Fibroblast of lung (primary cell): Measurements from ENCODE around the gene WTIP.

Experiments
- EZH2 ChIP-seq: IDR thresholded peaks from 2 replicates; pipeline ENCODE4 v1.5.1; 2012; ENCODE audit warnings: low read length, control low read depth, mild to moderate bottlenecking; ENCODE audit errors: missing control alignments
- TF ChIP-seq, protein P1 (sequence below), 2 donors: IDR thresholded peaks in 1 of 2; conservative IDR thresholded peaks in 1 of 2; 1 replicate in 1 of 2; 2 replicates in 1 of 2; pipeline ENCODE4 v1.5.1; 2011 to 2012; ENCODE audit warnings: low read length in 2 of 2, control low read depth in 1 of 2, inconsistent platforms in 1 of 2, low read depth in 1 of 2, mild to moderate bottlenecking in 1 of 2

DNA sequence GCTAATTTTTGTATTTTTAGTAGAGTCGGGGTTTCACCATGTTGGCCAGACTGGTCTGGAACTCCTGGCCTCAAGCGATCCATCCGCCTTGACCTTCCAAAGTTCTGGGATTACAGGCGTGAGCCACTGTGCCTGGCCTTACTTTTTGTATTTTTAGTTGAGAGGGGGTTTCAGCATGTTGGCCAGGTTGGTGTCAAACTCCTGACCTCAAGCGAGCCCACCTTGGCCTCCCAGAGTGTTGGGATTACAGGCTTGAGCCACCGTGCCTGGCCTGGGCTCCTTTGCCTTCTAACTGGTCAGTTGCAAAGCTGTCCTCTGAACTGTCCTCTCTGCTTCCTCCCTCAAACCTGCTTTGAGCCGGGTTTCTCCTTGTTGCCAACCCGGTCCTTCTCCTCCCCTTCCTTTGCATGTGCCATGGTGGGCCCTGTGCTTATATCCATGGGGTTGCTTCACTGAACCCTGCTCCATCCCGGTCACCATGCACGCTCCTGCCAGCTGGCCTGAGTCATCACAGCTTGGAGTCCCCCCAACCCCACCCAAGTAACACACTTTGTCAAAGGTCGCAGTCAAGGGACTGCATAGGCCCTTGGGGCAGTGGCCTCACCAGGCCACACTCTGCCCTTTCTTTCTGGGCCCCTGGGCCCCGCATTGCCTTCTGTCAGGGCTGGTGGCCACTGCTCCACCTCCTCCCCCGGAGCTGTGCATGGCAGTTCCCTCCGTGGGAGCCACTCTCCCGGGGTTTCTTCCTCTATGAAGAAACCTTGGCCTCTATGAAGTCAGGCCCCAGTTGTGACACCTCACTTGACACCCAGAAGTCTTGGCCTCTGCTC, 21.2 kb downstream of the WTIP start:
- TF ChIP-seq, protein P1, sequence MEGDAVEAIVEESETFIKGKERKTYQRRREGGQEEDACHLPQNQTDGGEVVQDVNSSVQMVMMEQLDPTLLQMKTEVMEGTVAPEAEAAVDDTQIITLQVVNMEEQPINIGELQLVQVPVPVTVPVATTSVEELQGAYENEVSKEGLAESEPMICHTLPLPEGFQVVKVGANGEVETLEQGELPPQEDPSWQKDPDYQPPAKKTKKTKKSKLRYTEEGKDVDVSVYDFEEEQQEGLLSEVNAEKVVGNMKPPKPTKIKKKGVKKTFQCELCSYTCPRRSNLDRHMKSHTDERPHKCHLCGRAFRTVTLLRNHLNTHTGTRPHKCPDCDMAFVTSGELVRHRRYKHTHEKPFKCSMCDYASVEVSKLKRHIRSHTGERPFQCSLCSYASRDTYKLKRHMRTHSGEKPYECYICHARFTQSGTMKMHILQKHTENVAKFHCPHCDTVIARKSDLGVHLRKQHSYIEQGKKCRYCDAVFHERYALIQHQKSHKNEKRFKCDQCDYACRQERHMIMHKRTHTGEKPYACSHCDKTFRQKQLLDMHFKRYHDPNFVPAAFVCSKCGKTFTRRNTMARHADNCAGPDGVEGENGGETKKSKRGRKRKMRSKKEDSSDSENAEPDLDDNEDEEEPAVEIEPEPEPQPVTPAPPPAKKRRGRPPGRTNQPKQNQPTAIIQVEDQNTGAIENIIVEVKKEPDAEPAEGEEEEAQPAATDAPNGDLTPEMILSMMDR (conservative IDR thresholded peaks at IDR 0.05 in 1 of 2, IDR thresholded peaks at IDR 0.05 in 1 of 2; ENCODE audit: low read depth in 1 of 2, low read length in 2 of 2): no peak
- no peak for TF ChIP-seq EZH2
